T-helper 2 cell treated with Interferon-gamma antibody and Interleukin-4, amounts not matched to agents 5 μg/mL and 100 μg/mL, for 36 hours (primary cell): ENCODE measurements around the gene ZBTB17.
"Not testable (repeated sequence)": the region's sequence is repeated elsewhere in the genome, so short reads cannot be mapped to it uniquely, and the experiment has no call there.

ENCODE experiments used
- DNase-seq: peaks from one replicate; pipeline ENCODE4 v3.0.0; 2021; ENCODE audit warnings: low spot score
- H3K27ac Mint-ChIP-seq: one replicate; pipeline ENCODE4 v1.8.0; 2021; ENCODE audit warnings: mild to moderate bottlenecking, mixed read lengths
- H3K27me3 Mint-ChIP-seq: one replicate; pipeline ENCODE4 v1.8.0; 2021; ENCODE audit warnings: low read depth, mixed read lengths
- H3K36me3 Mint-ChIP-seq: one replicate; pipeline ENCODE4 v1.8.0; 2021; ENCODE audit warnings: low read depth, mixed read lengths
- H3K4me1 Mint-ChIP-seq: one replicate; pipeline ENCODE4 v1.8.0; 2021; ENCODE audit warnings: low read depth, mixed read lengths
- H3K4me3 Mint-ChIP-seq: one replicate; pipeline ENCODE4 v1.8.0; 2022; ENCODE audit warnings: mild to moderate bottlenecking, moderate library complexity, mixed read lengths
- H3K9me3 Mint-ChIP-seq: one replicate; pipeline ENCODE4 v1.8.0; 2021; ENCODE audit warnings: mixed read lengths

The ZBTB17 gene

DNA sequence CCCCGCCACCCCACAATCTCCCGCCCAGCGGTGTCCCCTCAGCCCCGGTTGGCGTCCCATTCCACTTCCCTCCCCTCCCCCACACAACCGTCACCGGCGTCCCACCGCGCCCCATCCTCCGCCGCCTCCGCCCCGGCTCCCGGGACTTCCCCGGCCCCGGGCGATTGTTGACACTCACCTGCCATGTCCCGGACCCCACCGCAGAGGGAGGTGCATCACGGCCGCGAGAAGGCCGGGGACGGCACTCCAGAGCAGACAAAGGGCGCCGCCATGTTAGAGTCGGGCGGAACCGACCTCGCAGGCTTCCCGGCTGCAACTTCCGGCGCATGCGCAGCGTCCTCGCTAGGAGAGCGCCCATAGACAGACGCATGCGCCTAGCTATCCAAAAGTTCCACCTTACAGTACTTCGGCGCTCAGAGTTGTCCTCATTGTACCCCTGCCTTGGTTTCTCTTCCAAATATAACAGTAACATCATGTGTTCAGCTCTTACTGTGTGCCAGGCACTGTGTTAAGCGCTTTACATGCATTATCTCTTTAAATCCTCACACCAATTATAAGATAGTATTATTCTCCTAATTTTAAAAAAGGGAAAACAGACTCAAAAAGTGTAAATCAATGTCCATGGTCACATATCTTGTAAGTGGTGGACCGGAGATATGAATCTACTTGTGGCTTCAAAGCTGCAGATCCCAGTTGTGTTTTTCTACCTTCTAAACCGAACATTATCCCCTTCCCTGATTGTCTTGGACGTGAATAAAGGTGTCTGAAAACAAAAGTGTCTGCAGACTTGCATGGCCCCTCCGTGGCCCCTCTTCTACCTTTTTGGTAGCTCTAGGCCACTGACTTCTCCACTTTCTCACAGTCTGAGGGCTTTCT is at the start of gene ZBTB17:
ZBTB17 (minus strand) TSS at position 297 of the 876 bp plus-strand sequence. CDS start 27,606 bp downstream, outside the sequence.
- H3K4me3 Mint-ChIP-seq = peak within 1 kb of the TSS; percentile 90
- no peaks in the 10 kb centered on the region for H3K27me3 Mint-ChIP-seq
- H3K4me1 Mint-ChIP-seq = peaks cover 24% of the 10 kb centered on the region
- H3K36me3 Mint-ChIP-seq = peaks cover 29% of the 10 kb centered on the region
- peak within 1 kb of the TSS; percentile 85 for H3K27ac Mint-ChIP-seq
- H3K9me3 Mint-ChIP-seq = peaks cover 8% of the 10 kb centered on the region
- DNase-seq = peak; percentile 96

DNA sequence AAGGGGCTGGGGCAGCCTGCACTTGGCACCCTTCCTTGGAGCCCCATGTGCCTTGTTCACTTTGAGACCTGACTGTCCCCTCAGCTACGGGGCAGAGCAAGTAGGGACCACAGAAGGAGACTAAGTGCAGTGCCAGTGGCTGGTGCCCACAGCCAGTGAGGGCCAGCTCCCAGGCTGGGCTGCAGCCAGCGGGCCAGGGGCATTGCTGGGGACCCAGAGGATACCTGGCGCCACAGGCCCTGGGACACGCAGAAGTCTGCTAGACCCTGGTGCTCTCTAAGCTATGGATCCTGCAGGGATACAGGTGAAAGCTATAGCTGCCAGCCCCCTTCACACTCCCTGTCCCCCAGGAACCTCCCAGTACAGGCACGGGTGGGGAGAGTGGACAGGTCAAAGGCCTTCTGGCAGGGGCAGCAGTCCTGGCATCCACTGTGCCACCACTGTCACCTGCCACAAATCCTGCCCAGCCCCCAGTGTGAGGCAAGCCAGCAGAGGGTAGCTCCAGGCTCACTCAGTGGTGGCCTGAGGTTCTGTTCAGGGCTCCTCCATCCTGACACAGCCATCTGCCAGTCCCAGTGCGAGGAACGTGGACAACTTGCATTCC is 47.3 kb upstream of the ZBTB17 start:
- no peak for DNase-seq
- H3K27ac Mint-ChIP-seq = no peak overlapping the region
- H3K36me3 Mint-ChIP-seq = no peaks in the 10 kb centered on the region
- no peaks in the 10 kb centered on the region for H3K9me3 Mint-ChIP-seq
- H3K27me3 Mint-ChIP-seq = peaks cover 7% of the 10 kb centered on the region
- no peaks in the 10 kb centered on the region for H3K4me1 Mint-ChIP-seq
- H3K4me3 Mint-ChIP-seq = no peak overlapping the region

DNA sequence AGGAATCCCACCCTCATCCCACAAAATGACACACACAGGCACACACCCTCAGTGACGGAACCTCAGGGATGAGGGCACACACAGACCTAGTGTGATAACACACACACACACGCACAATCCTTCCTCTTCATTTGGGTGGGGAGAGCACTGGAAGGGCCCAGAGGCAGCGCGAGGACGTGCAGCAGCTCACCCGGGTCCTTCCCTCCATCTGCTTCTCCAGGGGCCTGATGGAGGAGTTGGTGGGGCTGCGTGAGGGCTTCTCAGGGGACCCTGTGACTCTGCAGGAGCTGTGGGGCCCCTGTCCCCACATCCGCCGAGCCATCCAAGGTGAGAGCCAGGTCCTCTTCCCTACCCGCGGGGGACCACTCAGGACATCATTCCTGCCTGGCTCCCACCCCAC is 46.5 kb upstream of the ZBTB17 start:
- no peak overlapping the region for H3K27ac Mint-ChIP-seq
- no peaks in the 10 kb centered on the region for H3K9me3 Mint-ChIP-seq
- no peaks in the 10 kb centered on the region for H3K36me3 Mint-ChIP-seq

DNA sequence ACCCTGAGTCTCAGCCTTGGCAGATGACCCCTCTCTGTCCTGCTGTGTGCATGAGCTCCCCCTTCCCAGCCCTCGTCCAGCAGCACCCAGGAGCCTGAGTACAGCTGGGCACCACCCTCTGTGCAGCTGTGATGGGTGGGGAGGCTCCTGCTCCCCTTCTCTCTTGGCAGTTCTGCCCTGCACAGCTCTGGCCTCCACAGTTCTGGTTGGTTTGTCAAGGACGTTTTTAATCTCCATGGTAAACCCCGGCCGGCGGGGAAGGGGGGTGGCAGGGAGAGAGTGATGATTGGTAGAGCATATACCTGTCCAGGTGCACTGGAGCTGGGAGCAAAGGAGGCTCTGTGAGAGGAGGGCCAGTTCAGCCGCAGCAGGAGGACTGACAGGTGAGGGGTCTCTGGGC is 45.8 kb upstream of the ZBTB17 start, which contains the start of gene CLCNKA:
CLCNKA (plus strand) TSS at position 356 of the 400 bp plus-strand sequence. CDS start 584 bp downstream, outside the sequence.
- no peaks in the 10 kb centered on the region for H3K36me3 Mint-ChIP-seq
- peaks cover 5% of the 10 kb centered on the region for H3K27me3 Mint-ChIP-seq
- no peak within 1 kb of the TSS for H3K27ac Mint-ChIP-seq
- no peak for DNase-seq
- no peaks in the 10 kb centered on the region for H3K9me3 Mint-ChIP-seq
- no peak within 1 kb of the TSS for H3K4me3 Mint-ChIP-seq
- no peaks in the 10 kb centered on the region for H3K4me1 Mint-ChIP-seq

More for the DNA sequence above, 46.5 kb upstream of the ZBTB17 start:
- H3K4me3 Mint-ChIP-seq = no peak overlapping the region
- DNase-seq = no peak
- H3K4me1 Mint-ChIP-seq = no peaks in the 10 kb centered on the region
- H3K27me3 Mint-ChIP-seq = peaks cover 5% of the 10 kb centered on the region

DNA sequence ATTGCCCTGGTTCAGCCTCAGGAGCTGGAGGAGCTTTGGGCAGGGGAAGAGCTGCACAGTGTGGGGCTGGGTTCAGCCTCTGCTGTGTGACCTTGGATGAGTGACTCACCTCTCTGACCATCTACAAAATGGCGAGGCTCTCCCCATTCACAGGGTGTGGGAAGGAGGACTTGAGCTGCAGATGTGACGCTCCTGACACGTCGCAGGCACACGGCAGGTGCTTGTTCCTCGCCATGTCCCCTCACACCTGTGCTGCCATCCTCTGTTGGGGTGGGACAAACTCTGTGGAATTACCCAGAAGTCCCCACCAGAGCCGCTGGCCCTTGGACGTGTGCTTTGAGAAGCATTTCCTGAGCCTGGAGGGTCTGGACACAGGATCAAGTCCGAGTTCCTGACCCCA is 45.0 kb upstream of the ZBTB17 start:
- H3K27me3 Mint-ChIP-seq, DNase-seq, H3K36me3 Mint-ChIP-seq, H3K27ac Mint-ChIP-seq, H3K4me1 Mint-ChIP-seq, H3K4me3 Mint-ChIP-seq, H3K9me3 Mint-ChIP-seq: not testable (repeated sequence)

DNA sequence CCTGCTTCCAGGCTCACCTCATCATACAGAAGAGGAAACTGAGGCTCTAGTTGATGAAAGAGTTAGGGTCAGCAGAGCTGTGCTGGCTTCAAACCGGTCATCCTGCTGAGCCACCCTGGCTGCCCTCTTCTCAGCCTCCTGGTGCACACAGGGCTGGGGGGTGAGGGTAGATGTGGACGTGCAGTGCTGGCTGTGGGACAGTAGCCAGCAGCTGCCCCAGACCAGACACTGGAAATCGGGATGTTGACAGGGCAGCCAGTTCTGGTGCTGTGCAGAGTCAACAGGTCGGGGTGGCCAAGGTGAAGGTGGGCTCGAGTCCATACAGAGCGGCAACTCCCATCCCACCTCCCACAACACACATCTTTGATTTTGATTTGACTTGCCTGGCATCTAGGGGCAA is 44.4 kb upstream of the ZBTB17 start:
- Mint-ChIP-seq H3K36me3 (no peaks in the 10 kb centered on the region), H3K27me3 (peaks cover 5% of the 10 kb centered on the region), H3K4me1 (no peaks in the 10 kb centered on the region), H3K4me3 (no peak overlapping the region), H3K9me3 (no peaks in the 10 kb centered on the region), H3K27ac (no peak overlapping the region)
- DNase-seq = no peak

DNA sequence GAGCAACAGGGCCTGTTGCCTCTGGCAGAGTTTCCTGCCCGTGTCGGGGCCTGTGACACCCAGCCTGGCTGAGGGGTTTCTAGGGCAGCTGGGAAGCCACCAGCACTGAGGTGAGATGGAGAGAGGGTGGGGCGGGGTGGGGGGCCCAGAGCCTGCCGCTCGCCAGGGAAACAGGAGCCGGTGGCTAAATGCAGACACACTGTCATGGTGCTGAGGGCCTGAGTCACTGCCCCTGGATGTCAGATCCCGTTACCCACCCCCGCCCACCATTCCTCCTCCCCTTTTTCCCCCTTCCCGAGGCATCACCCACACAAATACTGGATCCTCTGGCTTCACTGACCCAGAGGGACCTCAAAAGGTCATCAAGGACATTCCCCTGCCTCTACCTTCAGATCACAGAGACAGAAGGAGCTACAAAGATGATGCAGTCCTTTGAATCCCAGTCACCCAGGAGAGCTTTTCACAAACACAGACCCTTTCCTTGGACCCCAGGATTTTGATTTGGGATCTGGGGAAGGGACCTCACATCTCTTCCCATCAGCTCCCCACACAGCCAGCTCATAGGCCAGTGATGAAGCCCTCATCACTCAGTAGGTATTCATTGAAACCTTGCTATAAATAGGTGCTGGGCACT is 43.9 kb upstream of the ZBTB17 start:
- no peak overlapping the region for H3K27ac Mint-ChIP-seq
- H3K9me3 Mint-ChIP-seq = no peaks in the 10 kb centered on the region
- DNase-seq = no peak
- no peaks in the 10 kb centered on the region for H3K36me3 Mint-ChIP-seq
- H3K4me3 Mint-ChIP-seq = no peak overlapping the region
- no peaks in the 10 kb centered on the region for H3K4me1 Mint-ChIP-seq
- H3K27me3 Mint-ChIP-seq = peaks cover 5% of the 10 kb centered on the region

DNA sequence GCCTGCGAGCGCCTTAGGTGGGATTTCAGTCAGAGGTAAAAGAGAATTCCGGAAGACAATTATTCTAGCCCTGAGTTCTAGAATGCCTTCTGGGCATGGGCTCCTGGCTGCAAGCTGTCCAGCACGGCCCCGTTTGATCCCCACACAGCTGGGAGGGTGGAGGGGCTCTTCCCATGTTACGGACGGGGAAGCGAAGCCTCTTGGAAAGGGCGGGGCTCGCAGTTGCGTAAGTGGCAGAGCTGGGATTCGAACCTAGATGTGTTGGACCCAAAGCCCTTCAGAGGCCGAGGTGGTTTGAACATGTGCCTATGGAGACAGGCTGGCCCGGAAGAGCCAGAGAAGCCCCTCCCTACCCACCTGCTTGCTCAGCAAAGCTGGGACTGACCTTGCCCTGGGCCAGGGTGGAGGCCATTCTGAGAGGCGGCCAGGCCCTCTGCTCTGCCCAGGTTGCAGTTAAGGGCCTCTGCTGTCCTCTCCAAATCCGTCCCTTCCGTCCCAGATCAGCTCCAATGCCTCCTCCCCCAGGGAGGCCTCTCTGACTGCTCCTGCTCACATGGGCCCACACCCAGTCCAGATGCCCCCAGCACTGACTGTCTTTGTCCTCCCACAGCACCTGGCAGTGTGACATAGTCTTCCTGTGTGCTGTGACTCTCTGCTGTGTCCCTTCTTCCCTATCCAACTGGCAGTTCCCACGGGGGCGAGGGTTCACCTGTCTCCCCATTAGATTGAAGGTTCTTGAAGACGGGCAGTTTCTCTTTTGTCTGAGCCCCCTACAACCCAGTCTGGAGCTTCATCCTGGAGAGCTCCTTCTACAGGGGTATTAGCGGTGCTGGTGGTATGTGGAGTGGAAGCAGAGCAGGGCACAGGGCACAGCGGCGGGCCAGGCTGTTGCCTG is 43.1 kb upstream of the ZBTB17 start:
- Mint-ChIP-seq H3K36me3 (no peaks in the 10 kb centered on the region), H3K9me3 (no peaks in the 10 kb centered on the region), H3K4me3 (no peak overlapping the region), H3K27me3 (peaks cover 6% of the 10 kb centered on the region), H3K4me1 (no peaks in the 10 kb centered on the region), H3K27ac (no peak overlapping the region)
- no peak for DNase-seq

DNA sequence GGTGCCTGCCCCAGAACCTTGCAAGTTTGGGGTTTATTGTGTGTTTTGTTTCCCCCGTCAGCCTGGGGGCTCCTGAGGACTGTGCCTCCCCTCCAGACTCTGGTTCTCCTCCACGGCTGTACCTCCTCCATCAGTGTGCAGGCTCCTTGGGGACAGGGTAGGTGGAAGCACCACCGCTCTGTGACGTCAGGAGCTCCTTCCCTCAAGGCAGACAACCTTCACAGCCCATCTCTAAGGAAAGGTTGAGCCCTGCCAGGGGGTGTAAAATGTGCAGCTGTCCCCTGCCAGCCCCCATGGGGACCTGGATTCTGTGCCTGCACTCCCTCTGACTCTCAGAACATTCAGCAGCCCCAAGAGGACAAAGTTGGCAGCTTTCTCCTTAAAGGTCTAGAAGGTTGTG is 42.4 kb upstream of the ZBTB17 start:
- Mint-ChIP-seq H3K4me1 (no peaks in the 10 kb centered on the region), H3K4me3 (no peak overlapping the region), H3K36me3 (no peaks in the 10 kb centered on the region), H3K9me3 (no peaks in the 10 kb centered on the region), H3K27me3 (peaks cover 8% of the 10 kb centered on the region), H3K27ac (no peak overlapping the region)
- no peak for DNase-seq

DNA sequence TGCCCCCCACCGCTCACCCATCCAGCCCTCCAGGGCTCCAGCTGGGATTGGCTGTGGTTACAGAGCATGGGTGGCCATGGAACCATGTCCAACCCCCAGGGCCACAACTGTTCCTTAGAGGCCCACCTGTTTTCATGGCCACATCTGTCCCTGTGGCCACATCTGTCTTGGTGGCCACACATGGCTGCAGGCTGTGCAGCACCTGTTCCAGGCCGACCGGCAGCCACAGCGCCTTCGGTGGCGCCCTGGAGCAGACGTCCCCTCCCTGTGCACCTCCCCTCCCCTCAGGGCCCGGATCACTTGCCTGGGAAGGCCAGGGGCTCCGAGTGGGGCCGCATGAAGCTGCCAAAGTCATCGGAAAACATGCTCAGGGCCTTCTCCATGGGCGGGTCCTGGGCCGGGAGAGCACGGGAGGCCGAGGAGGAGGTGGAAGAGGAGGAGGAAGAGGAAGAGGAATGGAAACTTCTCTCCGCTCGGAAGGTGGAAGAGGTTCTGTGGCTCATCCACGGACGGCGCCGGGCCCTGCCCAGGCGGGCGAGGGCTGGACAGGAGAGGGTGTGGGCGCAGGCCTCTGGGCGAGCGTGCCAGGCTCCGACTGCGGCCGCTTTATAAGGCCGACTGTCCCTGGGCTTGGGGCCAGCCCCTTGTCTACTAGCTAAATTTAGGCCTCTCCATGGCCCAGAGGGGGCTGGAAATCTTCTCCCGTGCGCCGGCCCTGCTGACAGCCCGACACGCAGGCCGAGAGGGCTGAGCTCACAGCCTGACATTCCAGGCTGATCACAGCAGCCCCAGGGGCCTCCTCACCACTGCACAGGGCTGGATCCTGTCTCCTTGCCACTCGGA is 41.8 kb upstream of the ZBTB17 start, which contains the start of gene HSPB7:
HSPB7 (minus strand) TSS at position 583 of the 843 bp plus-strand sequence; CDS start at position 503, 80 bp downstream.
- DNase-seq = no peak
- no peak within 1 kb of the TSS for H3K27ac Mint-ChIP-seq
- no peak within 1 kb of the TSS for H3K4me3 Mint-ChIP-seq
- no peaks in the 10 kb centered on the region for H3K9me3 Mint-ChIP-seq
- H3K4me1 Mint-ChIP-seq = no peaks in the 10 kb centered on the region
- H3K36me3 Mint-ChIP-seq = no peaks in the 10 kb centered on the region
- H3K27me3 Mint-ChIP-seq = peaks cover 8% of the 10 kb centered on the region

DNA sequence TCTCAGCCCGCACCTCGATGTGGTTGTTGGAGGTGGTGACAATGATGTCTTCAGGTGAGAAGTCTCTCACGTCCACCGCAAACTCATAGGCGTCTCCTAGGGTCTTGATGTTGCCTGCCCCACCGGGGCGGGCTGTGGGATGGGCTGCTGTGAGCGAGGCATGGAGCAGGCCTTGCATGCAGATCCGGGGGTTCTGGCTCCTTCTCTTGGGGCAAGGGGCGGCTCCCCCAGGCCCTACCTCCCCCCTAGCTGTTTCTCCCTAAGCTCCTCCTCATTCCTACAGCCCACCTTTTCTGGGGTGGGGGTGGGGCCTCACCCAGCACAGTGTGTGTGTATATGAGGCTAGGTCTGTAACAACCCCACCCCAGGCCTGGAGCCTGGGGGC is 41.2 kb upstream of the ZBTB17 start:
- no peak overlapping the region for H3K27ac Mint-ChIP-seq
- peaks cover 11% of the 10 kb centered on the region for H3K27me3 Mint-ChIP-seq
- H3K4me3 Mint-ChIP-seq = no peak overlapping the region
- DNase-seq = no peak
- no peaks in the 10 kb centered on the region for H3K36me3 Mint-ChIP-seq
- peaks cover 3% of the 10 kb centered on the region for H3K4me1 Mint-ChIP-seq
- H3K9me3 Mint-ChIP-seq = no peaks in the 10 kb centered on the region

DNA sequence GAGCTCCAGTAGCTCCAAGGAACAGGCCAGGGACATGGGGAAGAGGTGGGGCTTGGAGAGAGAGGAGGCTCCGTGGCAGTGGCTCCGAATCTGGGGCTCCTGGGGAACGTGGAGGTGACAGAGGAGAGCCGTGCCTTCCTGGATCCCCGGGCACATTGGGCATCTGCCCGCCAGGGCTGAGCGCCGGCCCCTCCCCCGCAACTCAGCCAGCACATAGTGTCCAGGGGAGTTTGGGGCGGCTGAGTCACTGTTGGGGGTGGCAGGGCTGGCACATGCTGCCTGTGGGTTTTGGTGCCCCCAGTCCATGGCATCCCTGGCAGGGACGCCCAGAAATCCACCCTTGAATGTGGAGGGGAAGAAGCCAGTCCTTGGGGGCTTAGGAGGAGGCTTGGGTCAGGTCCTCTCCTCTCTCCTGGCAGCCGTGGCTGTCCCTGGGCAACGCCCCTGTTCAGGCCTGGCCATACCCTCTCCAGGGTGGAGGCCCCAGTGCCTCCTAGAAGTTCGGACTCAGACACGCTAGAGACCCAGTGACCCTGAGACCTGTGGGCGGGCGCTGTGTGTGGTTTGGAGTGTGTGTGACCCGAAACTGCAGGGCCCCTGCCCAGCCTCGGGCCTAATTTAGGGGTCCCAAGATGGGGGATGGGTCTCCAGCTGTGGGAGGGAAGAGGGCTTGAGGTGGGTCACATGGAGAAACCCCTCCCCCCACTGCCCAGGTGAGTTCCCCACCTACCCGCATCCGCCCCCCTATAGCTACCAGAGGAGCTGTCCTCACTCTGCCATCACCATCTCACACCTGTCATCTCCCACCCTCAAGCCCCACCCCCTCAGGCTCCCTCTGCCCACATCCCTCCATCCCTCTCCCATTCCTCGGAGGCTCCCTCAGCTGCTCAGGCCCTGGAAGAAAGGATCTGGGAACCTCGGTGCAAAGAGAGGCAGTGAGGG is 40.3 kb upstream of the ZBTB17 start:
- no peak overlapping the region for H3K4me3 Mint-ChIP-seq

More for the DNA sequence above, 40.3 kb upstream of the ZBTB17 start:
- H3K36me3 Mint-ChIP-seq = no peaks in the 10 kb centered on the region
- H3K27ac Mint-ChIP-seq = no peak overlapping the region
- H3K9me3 Mint-ChIP-seq = no peaks in the 10 kb centered on the region
- H3K4me1 Mint-ChIP-seq = peaks cover 3% of the 10 kb centered on the region
- H3K27me3 Mint-ChIP-seq = peaks cover 6% of the 10 kb centered on the region
- no peak for DNase-seq
